Glomerular visceral epithelial cell (primary cell): ENCODE data around the gene CNOT9.

Experiments
- DNase-seq: peaks from one replicate; pipeline ENCODE4 v3.0.0-alpha.2; 2016; ENCODE audit errors: extremely low spot score

CNOT9 gene

GRCh38 chr2:218577482-218578220 is 9.0 kb downstream of the CNOT9 start:
- DNase-seq = no peak

GRCh38 chr2:218578272-218578877 is 9.7 kb downstream of the CNOT9 start:
- no peak for DNase-seq

- DNase-seq = peak; percentile 87
Measured at GRCh38 chr2:218582076-218582475, 13.4 kb downstream of the CNOT9 start.

- no peak for DNase-seq
Measured at GRCh38 chr2:218583983-218584850, 15.6 kb downstream of the CNOT9 start.

- DNase-seq = no peak
Measured at GRCh38 chr2:218585541-218585940, 16.9 kb downstream of the CNOT9 start.

GRCh38 chr2:218605432-218605831 is 36.8 kb downstream of the CNOT9 start:
- peak; percentile 45 for DNase-seq

- peak; percentile 81 for DNase-seq
Measured at GRCh38 chr2:218607436-218608115, 38.9 kb downstream of the CNOT9 start, which contains the start of gene PLCD4. Gene PLCD4, plus strand, starts transcription at chr2:218607899. Its CDS starts 7,841 bp downstream, at chr2:218615740.

GRCh38 chr2:218615868-218616315 is 47.3 kb downstream of the CNOT9 start:
- DNase-seq = no peak

GRCh38 chr2:218618102-218618860 is 49.6 kb downstream of the CNOT9 start:
- peak; percentile 25 for DNase-seq

- no peak for DNase-seq
Measured at GRCh38 chr2:218621007-218621406, 52.4 kb downstream of the CNOT9 start.

GRCh38 chr2:218622606-218623365 is 54.1 kb downstream of the CNOT9 start:
- DNase-seq = no peak

GRCh38 chr2:218623366-218623705 is 54.7 kb downstream of the CNOT9 start:
- no peak for DNase-seq

- no peak for DNase-seq
Measured at GRCh38 chr2:218626369-218626768, 57.7 kb downstream of the CNOT9 start.

- no peak for DNase-seq
Measured at GRCh38 chr2:218627939-218628338, 59.3 kb downstream of the CNOT9 start.

GRCh38 chr2:218631837-218632236 is 63.2 kb downstream of the CNOT9 start:
- no peak for DNase-seq

- DNase-seq = no peak
Measured at GRCh38 chr2:218635719-218636118, 67.1 kb downstream of the CNOT9 start.

GRCh38 chr2:218638372-218638771 is 69.7 kb downstream of the CNOT9 start:
- no peak for DNase-seq

GRCh38 chr2:218642121-218642656 is 73.5 kb downstream of the CNOT9 start:
- no peak for DNase-seq

GRCh38 chr2:218642786-218643185 is 74.1 kb downstream of the CNOT9 start:
- DNase-seq = no peak

GRCh38 chr2:218643751-218644310 is 75.2 kb downstream of the CNOT9 start:
- no peak for DNase-seq
